Natural killer cell treated with Interleukin-12 subunit alpha and Interleukin-12 subunit beta and Interleukin-15 and Interleukin-18, amount 100 ng/mL, for 72 hours (primary cell): ENCODE data around the gene RASAL1. TPM values are rescaled to one million over a fixed set of nuclear protein-coding genes. Genes with fewer than 3 reads are reported as not detected.

ENCODE experiments used
- ATAC-seq, 2 donors: fragments of 150-1000 bp; cut with Tn5 transposase in 1 of 2; sonication (Bioruptor Pico), chemical (Tn5 transposase) in 1 of 2; 2 replicates each; pipeline ENCODE4 v1.10.0; 2021
- DNase-seq: peaks from one replicate; pipeline ENCODE4 v3.0.0; 2022; ENCODE audit warnings: low spot score
- H3K27ac Mint-ChIP-seq, 2 donors: 1 replicate in 1 of 2; 2 replicates in 1 of 2; pipeline ENCODE4 v1.8.0; 2022; ENCODE audit warnings: mixed read lengths in 2 of 2, mild to moderate bottlenecking in 1 of 2, moderate library complexity in 1 of 2
- H3K27me3 Mint-ChIP-seq, 2 donors: 1 replicate in 1 of 2; 2 replicates in 1 of 2; pipeline ENCODE4 v1.8.0; 2022; ENCODE audit warnings: mixed read lengths in 2 of 2
- H3K36me3 Mint-ChIP-seq: one replicate; pipeline ENCODE4 v1.8.0; 2022; ENCODE audit warnings: mixed read lengths
- H3K4me1 Mint-ChIP-seq, 2 donors: 1 replicate in 1 of 2; 2 replicates in 1 of 2; pipeline ENCODE4 v1.8.0; 2022; ENCODE audit warnings: low read depth in 2 of 2, mixed read lengths in 2 of 2, mild to moderate bottlenecking in 1 of 2
- H3K4me3 Mint-ChIP-seq: one replicate; pipeline ENCODE4 v1.8.0; 2022; ENCODE audit warnings: mixed read lengths
- H3K9me3 Mint-ChIP-seq: 2 replicates; pipeline ENCODE4 v1.8.0; 2022; ENCODE audit warnings: mixed read lengths
- total RNA-seq, 2 donors: library from RNA; stranded (reverse); gene quantifications; one replicate each; pipeline ENCODE4 v1.2.3, GENCODE V29; 2022

The RASAL1 gene
- total RNA-seq, 2 donors from 2014 or later: not detected

DNA sequence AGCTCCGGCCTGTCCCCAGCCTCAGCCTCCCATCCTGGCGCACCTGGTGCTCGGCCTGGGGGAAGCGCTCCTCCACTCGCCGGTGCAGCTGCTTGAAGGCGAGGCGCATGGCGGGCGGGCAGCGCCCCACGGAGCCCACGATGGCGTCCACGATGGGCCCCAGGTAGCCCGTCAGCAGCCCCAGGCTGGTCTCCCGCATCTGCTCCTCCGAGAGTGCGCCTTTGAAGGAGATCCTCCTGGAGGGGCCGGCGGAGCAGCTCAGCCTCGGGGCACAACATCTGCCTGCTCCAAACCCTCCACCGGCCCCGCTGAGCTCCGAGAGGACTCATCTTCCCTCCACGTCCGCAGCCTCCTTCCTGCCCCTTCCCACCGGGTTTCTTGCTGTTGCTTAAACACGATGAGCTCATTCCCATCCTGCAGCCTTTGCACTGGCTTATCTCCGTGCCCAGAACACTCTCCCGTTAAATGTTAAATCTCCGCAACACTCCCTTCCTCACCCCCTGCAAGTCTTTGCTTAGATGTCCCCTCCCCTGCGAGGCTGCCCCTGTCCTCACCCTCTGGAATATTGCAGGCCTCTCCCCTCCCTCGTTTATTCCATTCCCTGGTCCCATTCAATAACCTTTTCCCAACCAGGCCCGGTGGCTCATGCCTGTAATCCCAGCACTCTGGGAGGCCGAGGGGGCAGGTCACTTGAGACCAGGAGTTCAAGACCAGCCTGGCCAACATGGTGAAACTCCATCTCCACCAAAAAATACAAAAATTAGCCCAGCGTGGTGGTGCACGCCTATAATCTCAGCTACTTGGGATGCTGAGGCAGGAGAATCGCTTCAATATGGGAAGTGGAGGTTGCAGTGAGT is 23.3 kb downstream of the RASAL1 start:
- no peak overlapping the region for H3K27ac Mint-ChIP-seq
- DNase-seq (no peak), ATAC-seq (no peak)
- H3K9me3 Mint-ChIP-seq: no peaks in the 10 kb centered on the region
- H3K27me3 Mint-ChIP-seq: peaks cover 0 to 7% of the 10 kb centered on the region in 2 donors
- H3K4me3 Mint-ChIP-seq: no peak overlapping the region
- peaks cover 0 to 3% of the 10 kb centered on the region in 2 donors for H3K4me1 Mint-ChIP-seq
- no peaks in the 10 kb centered on the region for H3K36me3 Mint-ChIP-seq

GRCh38 chr12:113111247-113111646 is 24.3 kb downstream of the RASAL1 start:
- H3K36me3 Mint-ChIP-seq: no peaks in the 10 kb centered on the region
- H3K4me3 Mint-ChIP-seq: no peak overlapping the region

GRCh38 chr12:113109872-113110599 is 25.5 kb downstream of the RASAL1 start:
- no peaks in the 10 kb centered on the region for H3K9me3 Mint-ChIP-seq
- H3K36me3 Mint-ChIP-seq: no peaks in the 10 kb centered on the region
- H3K4me3 Mint-ChIP-seq: no peak overlapping the region
- DNase-seq (no peak), ATAC-seq (no peak)
- peaks cover 0 to 13% of the 10 kb centered on the region in 2 donors for H3K27me3 Mint-ChIP-seq
- H3K27ac Mint-ChIP-seq: no peak overlapping the region
- peaks cover 0 to 3% of the 10 kb centered on the region in 2 donors for H3K4me1 Mint-ChIP-seq

More at GRCh38 chr12:113111247-113111646, 24.3 kb downstream of the RASAL1 start:
- no peaks in the 10 kb centered on the region for H3K9me3 Mint-ChIP-seq
- H3K27ac Mint-ChIP-seq: no peak overlapping the region
- peaks cover 0 to 10% of the 10 kb centered on the region in 2 donors for H3K27me3 Mint-ChIP-seq
- peaks cover 0 to 3% of the 10 kb centered on the region in 2 donors for H3K4me1 Mint-ChIP-seq
- DNase-seq: no peak
- ATAC-seq: no peak

GRCh38 chr12:113109360-113109759 is 26.2 kb downstream of the RASAL1 start:
- no peak overlapping the region for H3K4me3 Mint-ChIP-seq
- H3K27ac Mint-ChIP-seq: no peak overlapping the region
- no peaks in the 10 kb centered on the region for H3K36me3 Mint-ChIP-seq
- peaks cover 0 to 3% of the 10 kb centered on the region in 2 donors for H3K4me1 Mint-ChIP-seq
- no peaks in the 10 kb centered on the region for H3K9me3 Mint-ChIP-seq
- no peak for DNase-seq
- H3K27me3 Mint-ChIP-seq: peaks cover 0 to 15% of the 10 kb centered on the region in 2 donors
- ATAC-seq: no peak

DNA sequence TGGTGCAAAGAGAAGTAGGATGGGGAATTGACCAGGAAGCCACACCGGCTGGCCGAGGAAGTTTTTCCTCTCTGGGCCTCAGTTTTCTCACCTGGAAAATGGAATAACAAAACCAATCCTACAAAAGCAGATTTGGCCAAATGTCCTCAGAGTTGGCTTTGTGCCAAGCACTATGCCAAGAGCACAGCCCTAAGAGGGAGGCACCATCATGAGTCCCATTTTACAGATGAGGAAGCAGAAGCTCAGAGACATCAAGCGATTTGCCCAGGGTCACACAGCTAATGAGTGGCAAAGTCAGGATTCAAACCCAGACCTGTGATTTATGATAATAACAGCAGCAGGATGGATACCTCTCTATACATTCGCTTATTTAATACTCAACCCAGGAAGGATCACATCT is 27.3 kb downstream of the RASAL1 start:
- Mint-ChIP-seq H3K27ac (no peak overlapping the region), H3K36me3 (no peaks in the 10 kb centered on the region), H3K27me3 (peaks cover 0 to 15% of the 10 kb centered on the region in 2 donors), H3K4me3 (no peak overlapping the region), H3K4me1 (peaks cover 0 to 3% of the 10 kb centered on the region in 2 donors), H3K9me3 (no peaks in the 10 kb centered on the region)
- DNase-seq (no peak), ATAC-seq (no peak)

DNA sequence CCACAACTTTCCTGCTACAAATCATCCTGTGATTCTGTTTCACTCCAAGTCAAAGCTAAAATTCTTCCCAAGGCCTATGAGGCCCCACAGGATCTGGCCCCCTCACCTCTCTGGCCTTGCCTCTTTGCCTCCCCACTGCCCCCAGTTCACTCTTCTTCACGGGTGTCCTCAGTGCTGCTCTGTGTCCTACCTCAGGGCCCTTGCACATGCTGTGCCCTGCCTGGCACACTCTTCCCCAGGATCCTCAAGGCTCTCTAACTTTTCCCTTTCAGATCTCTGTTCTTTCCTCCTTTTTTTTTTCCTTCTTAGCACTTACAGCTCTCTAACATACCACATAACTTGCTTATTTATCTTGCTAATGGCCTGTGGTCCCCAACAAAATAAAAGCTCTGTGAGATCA is 29.2 kb downstream of the RASAL1 start:
- Mint-ChIP-seq H3K36me3 (no peaks in the 10 kb centered on the region), H3K4me1 (peaks cover 0 to 3% of the 10 kb centered on the region in 2 donors), H3K27me3 (peaks cover 0 to 11% of the 10 kb centered on the region in 2 donors), H3K4me3 (no peak overlapping the region), H3K9me3 (no peaks in the 10 kb centered on the region), H3K27ac (no peak overlapping the region)
- DNase-seq: no peak
- ATAC-seq: no peak

DNA sequence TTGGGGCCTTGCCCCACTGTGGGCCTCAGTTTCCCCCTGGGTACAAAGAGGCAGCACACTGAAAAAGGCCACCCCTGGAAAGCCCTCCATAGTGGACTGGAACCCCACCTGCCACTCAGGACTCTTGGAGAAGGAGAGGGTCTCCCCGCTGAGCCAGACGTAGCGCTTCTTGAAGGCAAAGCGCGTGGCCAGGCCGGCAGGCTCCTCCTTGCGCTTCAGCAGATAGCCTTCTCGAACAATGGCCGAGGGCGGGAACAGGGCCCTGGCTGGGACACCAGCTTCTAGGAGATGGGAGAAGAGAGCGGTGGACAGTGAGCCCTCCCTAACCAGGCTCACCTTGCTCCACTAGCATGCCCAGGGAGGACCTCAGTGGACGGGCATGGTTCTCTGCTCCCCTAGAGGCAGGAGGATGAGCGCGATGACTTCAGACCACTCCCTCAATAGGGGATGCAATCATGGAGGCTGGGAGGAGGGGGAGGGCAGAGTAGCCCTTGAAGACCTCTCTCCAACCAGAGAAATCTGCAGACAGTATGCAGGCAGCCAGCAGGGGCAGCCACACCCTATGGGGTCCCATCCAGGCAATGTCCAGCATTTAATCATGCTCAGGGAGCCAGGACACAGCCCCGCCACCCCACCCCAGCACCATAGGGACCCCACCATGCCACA is 29.8 kb downstream of the RASAL1 start:
- Mint-ChIP-seq H3K27ac (no peak overlapping the region), H3K4me3 (no peak overlapping the region), H3K4me1 (peaks cover 0 to 3% of the 10 kb centered on the region in 2 donors)

DNA sequence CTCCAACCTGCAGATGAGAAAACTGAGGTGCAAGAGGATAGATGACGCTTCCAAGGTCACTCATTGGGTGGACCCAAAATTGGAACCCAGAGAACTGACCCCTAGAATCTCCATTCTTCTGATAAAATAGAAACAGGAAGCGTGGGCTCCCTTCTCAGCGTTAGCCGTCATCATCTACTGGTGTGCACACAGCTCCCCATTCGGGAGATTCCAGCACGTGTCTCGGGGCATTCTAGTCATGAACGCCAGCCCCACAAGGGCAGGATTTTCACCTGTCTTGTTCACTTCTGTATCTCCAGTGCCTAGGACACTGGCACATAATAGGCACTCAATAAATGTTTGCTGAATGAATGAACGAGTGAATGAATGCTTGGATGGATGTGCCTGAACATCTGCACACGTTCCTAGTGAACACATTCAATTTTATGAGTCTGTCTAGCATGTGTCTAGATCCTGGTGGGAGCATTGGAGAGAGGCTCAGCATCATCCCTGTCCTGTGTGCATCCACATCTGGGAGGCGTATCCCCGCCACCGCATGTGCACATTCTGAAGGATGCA is 30.5 kb downstream of the RASAL1 start:
- peaks cover 0 to 8% of the 10 kb centered on the region in 2 donors for H3K27me3 Mint-ChIP-seq
- no peaks in the 10 kb centered on the region for H3K36me3 Mint-ChIP-seq
- H3K9me3 Mint-ChIP-seq: no peaks in the 10 kb centered on the region
- H3K27ac Mint-ChIP-seq: no peak overlapping the region
- no peaks in the 10 kb centered on the region for H3K4me1 Mint-ChIP-seq
- no peak overlapping the region for H3K4me3 Mint-ChIP-seq
- ATAC-seq (no peak), DNase-seq (no peak)

More for the DNA sequence above, 29.8 kb downstream of the RASAL1 start:
- DNase-seq (no peak), ATAC-seq (no peak)
- no peaks in the 10 kb centered on the region for H3K9me3 Mint-ChIP-seq
- H3K36me3 Mint-ChIP-seq: no peaks in the 10 kb centered on the region
- H3K27me3 Mint-ChIP-seq: peaks cover 0 to 8% of the 10 kb centered on the region in 2 donors

GRCh38 chr12:113103756-113104450 is 31.7 kb downstream of the RASAL1 start:
- Mint-ChIP-seq H3K27me3 (peaks cover 0 to 8% of the 10 kb centered on the region in 2 donors), H3K4me3 (peak overlapping the region; percentile 30), H3K27ac (no peak overlapping the region), H3K4me1 (no peaks in the 10 kb centered on the region), H3K9me3 (no peaks in the 10 kb centered on the region), H3K36me3 (no peaks in the 10 kb centered on the region)
- ATAC-seq (peak; percentile 60 to 74), DNase-seq (no peak)

DNA sequence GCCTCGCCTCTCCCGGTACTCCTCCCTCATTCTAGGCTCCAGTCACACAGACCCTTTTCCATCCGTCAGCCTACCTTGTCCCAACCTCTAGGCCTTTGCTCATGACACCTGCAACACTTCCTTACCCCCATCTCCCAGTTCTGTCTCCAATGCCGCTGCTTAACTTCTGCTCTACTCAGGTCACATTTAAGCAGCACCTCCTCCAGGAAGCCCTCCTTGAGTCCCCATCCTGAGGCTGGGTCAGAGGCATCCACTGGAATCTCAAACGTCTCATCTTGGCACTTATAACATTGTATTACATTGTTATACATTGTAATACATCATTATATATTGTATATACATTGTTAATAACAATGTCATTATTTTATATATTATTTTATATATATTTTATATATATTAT is 32.8 kb downstream of the RASAL1 start:
- H3K36me3 Mint-ChIP-seq: no peaks in the 10 kb centered on the region
- peaks cover 0 to 8% of the 10 kb centered on the region in 2 donors for H3K27me3 Mint-ChIP-seq
- H3K27ac Mint-ChIP-seq: no peak overlapping the region
- no peak for DNase-seq
- H3K4me3 Mint-ChIP-seq: no peak overlapping the region
- no peaks in the 10 kb centered on the region for H3K9me3 Mint-ChIP-seq
- ATAC-seq: no peak
- no peaks in the 10 kb centered on the region for H3K4me1 Mint-ChIP-seq

DNA sequence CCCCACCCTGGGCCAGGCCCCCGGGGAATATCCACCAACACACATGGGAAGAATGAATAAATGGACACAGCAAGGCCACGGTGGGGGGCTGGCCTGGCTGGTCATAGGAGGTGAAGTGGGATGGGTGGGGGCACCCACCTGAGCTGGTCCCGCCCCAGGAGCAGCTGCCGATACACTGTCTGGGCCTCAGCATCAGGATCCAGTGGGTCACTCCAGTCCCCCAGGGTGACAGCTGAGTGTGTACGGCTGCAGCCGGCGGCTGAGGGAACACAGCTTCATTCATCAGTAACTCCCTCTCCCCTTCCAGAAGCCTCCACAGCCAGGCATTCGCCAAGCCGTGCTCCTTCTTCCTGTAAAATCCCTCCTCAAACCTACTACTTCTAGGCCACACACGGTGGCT is 33.8 kb downstream of the RASAL1 start:
- no peak overlapping the region for H3K4me3 Mint-ChIP-seq
- no peak for DNase-seq
- no peaks in the 10 kb centered on the region for H3K36me3 Mint-ChIP-seq
- no peaks in the 10 kb centered on the region for H3K9me3 Mint-ChIP-seq
- no peaks in the 10 kb centered on the region for H3K4me1 Mint-ChIP-seq
- no peak overlapping the region for H3K27ac Mint-ChIP-seq
- peaks cover 0 to 8% of the 10 kb centered on the region in 2 donors for H3K27me3 Mint-ChIP-seq
- ATAC-seq: no peak

GRCh38 chr12:113099764-113100163 is 35.8 kb downstream of the RASAL1 start:
- Mint-ChIP-seq H3K4me3 (no peak overlapping the region), H3K27ac (no peak overlapping the region), H3K9me3 (no peaks in the 10 kb centered on the region), H3K27me3 (no peaks in the 10 kb centered on the region), H3K4me1 (peaks cover 4 to 5% of the 10 kb centered on the region in 2 donors), H3K36me3 (no peaks in the 10 kb centered on the region)
- no peak for ATAC-seq
- DNase-seq: no peak

- ATAC-seq (no peak), DNase-seq (no peak)
- H3K9me3 Mint-ChIP-seq: no peaks in the 10 kb centered on the region
- no peak overlapping the region for H3K4me3 Mint-ChIP-seq
- H3K36me3 Mint-ChIP-seq: no peaks in the 10 kb centered on the region
- no peaks in the 10 kb centered on the region for H3K27me3 Mint-ChIP-seq
- no peak overlapping the region for H3K27ac Mint-ChIP-seq
- H3K4me1 Mint-ChIP-seq: peaks cover 4 to 5% of the 10 kb centered on the region in 2 donors
These were observed 36.2 kb downstream of the RASAL1 start for GRCh38 chr12:113099364-113099763.
